ENCODE measurements around the gene RHOC.

RHOC gene

DNA sequence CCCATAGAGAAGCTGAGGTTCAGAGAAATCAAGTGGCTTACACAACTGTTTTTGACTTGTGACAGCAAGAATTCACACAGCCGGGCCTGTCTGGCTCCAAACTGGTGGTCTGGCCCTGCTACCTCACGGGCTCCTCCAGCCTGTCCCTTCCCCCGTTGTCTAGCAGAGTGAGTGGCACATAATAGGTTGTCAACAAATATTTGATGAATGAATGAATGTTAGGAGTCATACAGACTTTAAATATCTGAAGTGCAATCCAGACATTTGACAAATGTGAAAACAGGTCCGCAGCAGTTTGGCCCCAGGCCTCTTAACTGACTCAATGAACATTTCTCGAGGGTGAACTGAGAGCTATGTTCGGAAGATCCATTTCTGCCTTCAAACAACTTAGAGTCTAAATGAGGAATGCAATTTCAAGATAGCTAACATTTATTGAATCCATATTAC lies 1.1 kb upstream of the RHOC start:
- DNase-seq (ENCODE audit: insufficient read length) (no peak), FAIRE-seq (no peak)
- no peak for TF ChIP-seq POLR2A (IDR thresholded peaks at IDR 0.05; ENCODE audit: low read depth, low read length)
- TF ChIP-seq TAF1 (IDR thresholded peaks at IDR 0.05; ENCODE audit: borderline replicate concordance, low read depth, low read length) = no peak
- no peak for TF ChIP-seq POLR2AphosphoS5 (IDR thresholded peaks at IDR 0.05; ENCODE audit: low read depth, low read length)

DNA sequence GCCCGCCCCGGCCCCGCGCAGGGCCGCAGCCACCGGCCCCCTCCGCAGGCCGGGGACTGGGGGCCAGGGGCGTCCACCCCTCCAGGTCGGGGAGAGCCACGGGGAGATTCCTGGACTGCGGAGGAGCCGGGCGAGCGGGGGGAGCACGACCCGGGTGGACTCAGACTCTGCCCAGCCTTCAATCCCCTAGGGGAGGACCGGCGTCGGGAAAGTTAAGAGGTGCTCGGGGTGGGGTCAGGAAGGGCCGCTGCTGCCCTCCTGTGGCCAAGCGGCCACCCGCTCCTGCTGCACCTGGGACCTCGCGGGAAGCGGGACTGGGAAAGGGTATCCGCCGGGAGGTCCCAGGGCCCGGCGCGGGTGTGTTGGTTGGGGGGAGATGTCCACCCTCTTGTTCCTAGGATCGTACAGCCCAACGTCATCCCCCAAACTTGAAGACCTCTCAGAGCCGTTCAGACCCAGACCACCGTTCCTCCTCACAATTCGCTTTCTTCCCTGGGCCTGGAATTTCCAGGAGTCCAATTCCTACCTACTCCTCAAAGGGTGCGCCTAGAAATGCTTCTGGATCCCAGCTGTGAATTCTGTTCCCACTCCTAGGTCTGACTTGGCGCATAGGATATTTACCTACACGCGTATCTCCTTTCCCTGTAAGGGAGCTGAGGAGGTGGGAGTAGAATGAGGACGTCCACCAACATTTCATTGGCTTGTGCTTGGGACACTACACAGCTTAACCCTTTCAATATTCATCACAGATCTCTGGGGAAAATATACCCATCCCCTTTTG lies 484 bp upstream of the RHOC start:
- FAIRE-seq = peak; percentile 54
- peak; percentile 79 for DNase-seq (ENCODE audit: insufficient read length)

DNA sequence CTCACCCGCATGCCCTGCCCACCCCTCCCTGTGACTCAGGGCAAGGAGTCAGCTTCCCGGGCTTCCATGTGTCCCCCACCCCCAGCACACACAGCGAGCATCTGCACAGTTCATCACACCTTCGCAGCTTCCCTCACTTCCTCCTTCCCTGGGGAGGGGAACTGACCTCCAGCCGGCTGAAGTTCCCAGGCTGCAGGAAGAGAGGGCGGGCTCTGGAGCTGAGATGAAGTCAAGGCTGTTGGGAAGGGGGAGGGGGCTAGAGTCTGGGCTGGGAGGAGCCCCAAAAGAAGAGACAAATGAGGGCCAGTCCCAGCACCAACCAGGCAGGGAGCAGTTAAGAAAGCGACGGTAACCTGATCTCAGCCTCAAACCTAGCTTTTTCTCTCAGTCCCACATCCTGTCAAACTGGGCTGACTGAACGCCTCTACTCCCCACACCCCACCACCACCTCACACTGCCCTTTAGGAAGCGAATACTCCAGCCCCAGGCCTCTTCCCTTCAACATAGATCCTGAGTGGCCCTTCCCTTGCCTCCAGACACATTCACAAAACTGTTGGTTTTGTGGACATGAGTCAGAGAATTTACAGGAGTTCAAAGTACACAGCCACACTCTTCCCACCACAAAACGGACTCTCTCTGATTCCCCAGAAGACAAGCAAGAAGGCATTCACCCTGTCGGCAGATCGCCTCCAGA lies 1.8 kb downstream of the RHOC start:
- DNase-seq (ENCODE audit: insufficient read length) = peak; percentile 80
- TF ChIP-seq TAF1 (IDR thresholded peaks at IDR 0.05; ENCODE audit: borderline replicate concordance, low read depth, low read length) = peak; percentile 31; the same call in 1 of the 2 replicates
- peak; percentile 84 for TF ChIP-seq POLR2AphosphoS5 (IDR thresholded peaks at IDR 0.05; ENCODE audit: low read depth, low read length)
- peak; percentile 80 for TF ChIP-seq POLR2A (IDR thresholded peaks at IDR 0.05; ENCODE audit: low read depth, low read length)
- peak; percentile 30 for FAIRE-seq

More for the DNA sequence above, 484 bp upstream of the RHOC start:
- TF ChIP-seq POLR2A (IDR thresholded peaks at IDR 0.05; ENCODE audit: low read depth, low read length) = no peak
- TF ChIP-seq POLR2AphosphoS5 (IDR thresholded peaks at IDR 0.05; ENCODE audit: low read depth, low read length) = no peak
- TF ChIP-seq TAF1 (IDR thresholded peaks at IDR 0.05; ENCODE audit: borderline replicate concordance, low read depth, low read length) = no peak

DNA sequence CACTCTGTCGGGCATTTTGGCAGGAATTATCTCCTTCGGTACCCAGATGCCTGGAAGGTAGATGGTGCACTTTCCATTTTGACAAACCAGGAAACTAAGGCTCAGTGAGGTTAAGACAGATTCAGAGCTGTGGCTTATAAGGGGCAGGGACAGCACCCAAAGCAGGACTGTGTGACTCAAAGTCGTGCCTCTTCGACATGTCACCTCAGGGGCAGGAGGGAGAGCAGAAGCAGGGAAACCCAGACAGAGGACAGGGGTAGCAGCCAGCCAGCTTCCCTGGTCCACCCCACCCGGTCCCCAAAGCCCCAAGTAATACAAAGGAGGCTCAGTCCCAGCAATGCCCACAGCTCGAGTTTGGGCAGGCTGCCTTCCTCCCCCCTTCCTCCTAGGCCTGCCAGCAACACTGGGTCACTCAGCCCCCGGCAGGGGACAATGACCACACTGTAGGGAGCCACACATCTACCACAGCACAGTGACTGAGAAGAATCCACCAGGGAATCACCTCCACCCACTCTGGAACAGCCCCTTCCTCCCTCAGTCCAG lies 2.5 kb downstream of the RHOC start:
- no peak for DNase-seq (ENCODE audit: insufficient read length)

GRCh38 chr1:112703706-112704105 lies 3.2 kb downstream of the RHOC start:
- no peak for FAIRE-seq
- no peak for DNase-seq (ENCODE audit: insufficient read length)
- no peak for TF ChIP-seq TAF1 (IDR thresholded peaks at IDR 0.05; ENCODE audit: borderline replicate concordance, low read depth, low read length)
- TF ChIP-seq POLR2AphosphoS5 (IDR thresholded peaks at IDR 0.05; ENCODE audit: low read depth, low read length) = no peak
- TF ChIP-seq POLR2A (IDR thresholded peaks at IDR 0.05; ENCODE audit: low read depth, low read length) = no peak

More for the DNA sequence above, 2.5 kb downstream of the RHOC start:
- no peak for TF ChIP-seq POLR2A (IDR thresholded peaks at IDR 0.05; ENCODE audit: low read depth, low read length)
- TF ChIP-seq TAF1 (IDR thresholded peaks at IDR 0.05; ENCODE audit: borderline replicate concordance, low read depth, low read length) = no peak
- no peak for TF ChIP-seq POLR2AphosphoS5 (IDR thresholded peaks at IDR 0.05; ENCODE audit: low read depth, low read length)
- FAIRE-seq = no peak

DNA sequence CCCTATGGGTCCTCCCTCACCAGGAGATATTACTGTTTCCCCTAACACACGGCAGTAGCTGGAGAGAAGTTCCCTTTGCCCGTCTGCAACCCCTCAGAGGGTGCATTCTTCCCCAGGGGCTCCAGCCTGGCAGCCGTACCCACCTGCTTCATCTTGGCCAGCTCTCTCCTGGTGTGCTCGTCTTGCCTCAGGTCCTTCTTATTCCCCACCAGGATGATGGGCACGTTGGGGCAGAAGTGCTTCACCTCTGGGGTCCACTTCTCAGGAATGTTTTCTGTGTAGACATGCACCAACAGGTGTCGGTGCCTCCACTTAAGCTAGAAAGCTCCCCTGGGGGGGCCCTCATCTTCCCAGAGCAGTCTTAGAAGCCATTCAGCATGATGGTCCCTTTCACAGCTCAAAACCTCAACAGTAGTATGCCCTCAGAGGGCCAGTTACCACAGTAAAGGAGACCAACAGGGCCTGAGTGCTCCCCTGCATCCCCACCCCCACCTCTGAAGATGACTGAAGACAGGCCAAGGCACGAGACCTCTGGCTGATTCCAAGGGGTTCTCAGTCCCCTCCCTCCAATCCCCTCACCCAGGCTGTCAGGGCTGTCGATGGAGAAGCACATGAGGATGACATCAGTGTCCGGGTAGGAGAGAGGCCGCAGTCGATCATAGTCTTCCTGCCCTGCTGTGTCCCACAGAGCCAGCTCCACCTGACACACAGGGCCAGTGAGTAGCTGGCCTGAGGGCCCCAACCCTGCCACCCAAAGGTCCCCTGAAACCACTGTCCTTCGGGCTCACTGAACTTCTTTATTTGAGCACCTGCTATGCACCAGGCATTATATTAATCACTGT lies 4.3 kb downstream of the RHOC start:
- no peak for FAIRE-seq
- no peak for DNase-seq (ENCODE audit: insufficient read length)
- TF ChIP-seq POLR2AphosphoS5 (IDR thresholded peaks at IDR 0.05; ENCODE audit: low read depth, low read length) (0 out of 2 replicates have a peak, but pooled peaks have one; percentile 13), TAF1 (IDR thresholded peaks at IDR 0.05; ENCODE audit: borderline replicate concordance, low read depth, low read length) (no peak)

DNA sequence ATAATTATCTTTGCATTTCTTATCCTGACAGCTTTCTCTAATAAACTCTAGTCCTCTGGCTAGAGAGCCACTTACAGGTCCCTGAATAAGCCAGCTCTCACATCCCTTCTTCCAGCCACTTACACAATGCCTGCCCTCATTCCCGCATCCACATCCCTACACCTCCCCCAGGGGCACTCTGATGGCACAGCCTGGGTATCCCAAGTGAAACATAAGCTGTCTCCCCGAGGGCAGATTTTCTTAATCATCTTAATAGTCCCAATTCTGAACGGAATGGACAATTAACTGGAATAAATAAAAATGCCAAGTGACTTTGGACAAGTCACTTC lies 4.9 kb downstream of the RHOC start:
- no peak for FAIRE-seq
- DNase-seq (ENCODE audit: insufficient read length) = no peak
- TF ChIP-seq TAF1 (IDR thresholded peaks at IDR 0.05; ENCODE audit: borderline replicate concordance, low read depth, low read length) = no peak
- no peak; the same call in 1 of the 2 replicates for TF ChIP-seq POLR2AphosphoS5 (IDR thresholded peaks at IDR 0.05; ENCODE audit: low read depth, low read length)
- no peak for TF ChIP-seq POLR2A (IDR thresholded peaks at IDR 0.05; ENCODE audit: low read depth, low read length)

GRCh38 chr1:112701227-112702066 lies 5.5 kb downstream of the RHOC start:
- TF ChIP-seq TAF1 (IDR thresholded peaks at IDR 0.05; ENCODE audit: borderline replicate concordance, low read depth, low read length) (no peak), POLR2AphosphoS5 (IDR thresholded peaks at IDR 0.05; ENCODE audit: low read depth, low read length) (no peak), POLR2A (IDR thresholded peaks at IDR 0.05; ENCODE audit: low read depth, low read length) (no peak; the same call in 1 of the 2 replicates)
- FAIRE-seq (no peak), DNase-seq (ENCODE audit: insufficient read length) (no peak)

- TF ChIP-seq POLR2A (IDR thresholded peaks at IDR 0.05; ENCODE audit: low read depth, low read length) (no peak), POLR2AphosphoS5 (IDR thresholded peaks at IDR 0.05; ENCODE audit: low read depth, low read length) (no peak; the same call in 1 of the 2 replicates), TAF1 (IDR thresholded peaks at IDR 0.05; ENCODE audit: borderline replicate concordance, low read depth, low read length) (no peak)
- FAIRE-seq (no peak), DNase-seq (ENCODE audit: insufficient read length) (peak; percentile 59)
These were observed 6.4 kb downstream of the RHOC start for GRCh38 chr1:112700290-112701226.
